ENCODE data around the gene NTN1.

GRCh38 chr17:9052921-9053320 is 31.6 kb downstream of the NTN1 start:
- no peak for TF ChIP-seq CTCF (conservative IDR thresholded peaks at IDR 0.05; ENCODE audit: low read depth, low read length)
- TF ChIP-seq POLR2A (IDR thresholded peaks at IDR 0.05; ENCODE audit: low read depth, low read length): no peak
- no peak for TF ChIP-seq ELK1 (IDR thresholded peaks at IDR 0.05; ENCODE audit: borderline replicate concordance, low read depth, low read length)
- no peak for TF ChIP-seq RFX5 (IDR thresholded peaks at IDR 0.05; ENCODE audit: low read depth, low read length)
- no peak for TF ChIP-seq RAD21 (IDR thresholded peaks at IDR 0.05; ENCODE audit: low read length)
- no peak for TF ChIP-seq CHD1 (IDR thresholded peaks at IDR 0.05; ENCODE audit: low read depth, low read length)
- TF ChIP-seq MAFK (IDR thresholded peaks at IDR 0.05; ENCODE audit: low read depth, low read length): no peak
- no peak for TF ChIP-seq CEBPB (IDR thresholded peaks at IDR 0.05; ENCODE audit: low read depth, low read length)
- no peak for TF ChIP-seq USF2 (IDR thresholded peaks at IDR 0.05; ENCODE audit: low read depth, low read length)
- TF ChIP-seq BHLHE40 (IDR thresholded peaks at IDR 0.05; ENCODE audit: low read depth, low read length): no peak
